Fibroblast of lung (primary cell): ENCODE data around the gene RABL2A. TPM values are rescaled to one million over a fixed set of nuclear protein-coding genes. Genes with fewer than 3 reads are reported as not detected.
A peak's percentile ranks its signal among the peaks of the same experiment; 100 is the strongest.
"Not testable (repeated sequence)": the region's sequence is repeated elsewhere in the genome, so short reads cannot be mapped to it uniquely, and the experiment has no call there.

Experiments
- DNase-seq, 2 donors: peaks; one replicate each; pipeline versions ENCODE4 v3.0.0 to v3.0.0-alpha.2; 2010; ENCODE audit warnings: low read depth in 2 of 2
- H2AFZ ChIP-seq: 2 replicates; pipeline ENCODE4 v1.5.1; 2012; ENCODE audit warnings: low read length, control low read depth, inconsistent platforms
- H3K27ac ChIP-seq: 2 replicates; pipeline ENCODE4 v1.5.1; 2011; ENCODE audit warnings: low read length, control low read depth; ENCODE audit not compliant: insufficient read depth
- H3K27me3 ChIP-seq: 2 replicates; pipeline ENCODE4 v1.5.1; 2011; ENCODE audit warnings: mild to moderate bottlenecking, low read length; ENCODE audit not compliant: control insufficient read depth, insufficient read depth
- H3K36me3 ChIP-seq: 2 replicates; pipeline ENCODE4 v1.5.1; 2011; ENCODE audit warnings: low read length; ENCODE audit not compliant: control insufficient read depth, insufficient read depth
- H3K4me1 ChIP-seq: 2 replicates; pipeline ENCODE4 v1.5.1; 2011; ENCODE audit warnings: low read length; ENCODE audit not compliant: control insufficient read depth, insufficient read depth; ENCODE audit errors: extremely low read depth
- H3K4me2 ChIP-seq: 2 replicates; pipeline ENCODE4 v1.5.1; 2011; ENCODE audit warnings: low read length, control low read depth; ENCODE audit not compliant: insufficient read depth; ENCODE audit errors: extremely low read depth
- H3K4me3 ChIP-seq, 4 experiments: fragments of 200-600 bp in 1 of 4; sonication (generic) in 1 of 4; replicated peaks in 1 of 4; 2 replicates each; pipeline ENCODE4 v1.5.1; 2011 to 2016; ENCODE audit warnings: low read length in 4 of 4, low read depth in 3 of 4, mild to moderate bottlenecking in 3 of 4, control low read depth in 2 of 4, inconsistent platforms in 1 of 4, mixed read lengths in 1 of 4; ENCODE audit not compliant: insufficient read depth in 1 of 4; ENCODE audit errors: control extremely low read depth in 1 of 4
- H3K79me2 ChIP-seq: 2 replicates; pipeline ENCODE4 v1.5.1; 2012; ENCODE audit warnings: mild to moderate bottlenecking, low read length, inconsistent platforms; ENCODE audit not compliant: control insufficient read depth, insufficient read depth
- H3K9ac ChIP-seq: 2 replicates; pipeline ENCODE4 v1.5.1; 2011; ENCODE audit warnings: mild to moderate bottlenecking, low read length, control low read depth; ENCODE audit not compliant: insufficient read depth
- H3K9me3 ChIP-seq: 2 replicates; pipeline ENCODE4 v1.5.1; 2012; ENCODE audit warnings: low read depth, low read length; ENCODE audit not compliant: control insufficient read depth, insufficient read depth
- H4K20me1 ChIP-seq: 2 replicates; pipeline ENCODE4 v1.5.1; 2011; ENCODE audit warnings: low read length; ENCODE audit not compliant: control insufficient read depth, insufficient read depth; ENCODE audit errors: extremely low read depth
- polyA plus RNA-seq, 2 donors: library from polyadenylated mRNA; depleted of rRNA in 1 of 2; stranded (reverse) in 1 of 2; unstranded in 1 of 2; fragments of >200 nt; gene quantifications; 2 replicates each; pipeline ENCODE4 v1.2.1, GENCODE V29; 2011 to 2012; ENCODE audit warnings: missing spikeins in 1 of 2
- total RNA-seq: library from RNA; depleted of rRNA; stranded (reverse); fragments of >200 nt; gene quantifications from 2 replicates; pipeline ENCODE4 v1.2.1, GENCODE V29; 2014
- TF ChIP-seq, protein P1 (sequence below), 2 donors: IDR thresholded peaks in 1 of 2; conservative IDR thresholded peaks in 1 of 2; 1 replicate in 1 of 2; 2 replicates in 1 of 2; pipeline ENCODE4 v1.5.1; 2011 to 2012; ENCODE audit warnings: low read length in 2 of 2, control low read depth in 1 of 2, inconsistent platforms in 1 of 2, low read depth in 1 of 2, mild to moderate bottlenecking in 1 of 2

Gene RABL2A
- total and polyA plus RNA-seq, 2 donors (not counting 1 experiment from before 2014, with no cell fraction given), result 7.4 to 11.7 TPM

GRCh38 chr2:113602869-113603466 is 24.1 kb upstream of the RABL2A start:
- H3K4me1 ChIP-seq, result no peaks in the 10 kb centered on the region
- H3K9me3 ChIP-seq, result no peaks in the 10 kb centered on the region
- TF ChIP-seq, protein P1, sequence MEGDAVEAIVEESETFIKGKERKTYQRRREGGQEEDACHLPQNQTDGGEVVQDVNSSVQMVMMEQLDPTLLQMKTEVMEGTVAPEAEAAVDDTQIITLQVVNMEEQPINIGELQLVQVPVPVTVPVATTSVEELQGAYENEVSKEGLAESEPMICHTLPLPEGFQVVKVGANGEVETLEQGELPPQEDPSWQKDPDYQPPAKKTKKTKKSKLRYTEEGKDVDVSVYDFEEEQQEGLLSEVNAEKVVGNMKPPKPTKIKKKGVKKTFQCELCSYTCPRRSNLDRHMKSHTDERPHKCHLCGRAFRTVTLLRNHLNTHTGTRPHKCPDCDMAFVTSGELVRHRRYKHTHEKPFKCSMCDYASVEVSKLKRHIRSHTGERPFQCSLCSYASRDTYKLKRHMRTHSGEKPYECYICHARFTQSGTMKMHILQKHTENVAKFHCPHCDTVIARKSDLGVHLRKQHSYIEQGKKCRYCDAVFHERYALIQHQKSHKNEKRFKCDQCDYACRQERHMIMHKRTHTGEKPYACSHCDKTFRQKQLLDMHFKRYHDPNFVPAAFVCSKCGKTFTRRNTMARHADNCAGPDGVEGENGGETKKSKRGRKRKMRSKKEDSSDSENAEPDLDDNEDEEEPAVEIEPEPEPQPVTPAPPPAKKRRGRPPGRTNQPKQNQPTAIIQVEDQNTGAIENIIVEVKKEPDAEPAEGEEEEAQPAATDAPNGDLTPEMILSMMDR (conservative IDR thresholded peaks at IDR 0.05 in 1 of 2, IDR thresholded peaks at IDR 0.05 in 1 of 2; ENCODE audit: low read depth in 1 of 2, low read length in 2 of 2), result no peak
- H3K27me3 ChIP-seq, result no peaks in the 10 kb centered on the region
- no peaks in the 10 kb centered on the region for H3K36me3 ChIP-seq
- no peak overlapping the region for H3K4me2 ChIP-seq
- no peaks in the 10 kb centered on the region for H3K79me2 ChIP-seq
- H3K9ac ChIP-seq, result peak overlapping the region; percentile 23
- H3K4me3 ChIP-seq, result peak overlapping the region in 3 of 4 experiments; percentile 45 to 71 (median 63)
- no peaks in the 10 kb centered on the region for H4K20me1 ChIP-seq
- H2AFZ ChIP-seq, result peak overlapping the region; percentile 64
- H3K27ac ChIP-seq, result no peak overlapping the region
- DNase-seq, result no peak

DNA sequence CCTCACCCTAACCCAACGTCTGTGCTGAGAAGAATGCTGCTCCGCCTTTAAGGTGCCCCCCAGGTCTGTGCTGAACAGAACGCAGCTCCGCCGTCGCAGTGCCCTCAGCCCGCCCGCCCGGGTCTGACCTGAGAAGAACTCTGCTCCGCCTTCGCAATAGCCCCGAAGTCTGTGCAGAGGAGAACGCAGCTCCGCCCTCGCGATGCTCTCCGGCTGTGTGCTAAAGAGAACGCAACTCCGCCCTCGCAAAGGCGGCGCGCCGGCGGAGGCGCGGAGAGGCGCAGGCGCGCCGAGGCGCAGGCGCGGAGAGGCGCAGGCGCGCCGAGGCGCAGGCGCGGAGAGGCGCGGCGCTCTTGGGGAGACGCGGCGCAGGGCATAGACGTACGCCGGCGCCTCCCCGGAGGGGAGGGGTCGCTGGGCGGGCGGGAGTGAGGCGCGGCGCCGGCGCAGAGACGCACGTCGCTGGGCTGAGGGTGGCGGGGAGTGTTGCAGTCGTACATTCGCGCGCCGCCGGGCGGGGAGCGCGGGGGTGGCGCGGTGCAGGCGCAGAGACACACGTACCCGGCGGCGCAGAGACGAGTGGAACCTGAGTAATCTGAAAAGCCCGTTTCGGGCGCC is 23.5 kb upstream of the RABL2A start:
- not testable (repeated sequence) for H3K27me3 ChIP-seq, H3K4me1 ChIP-seq, H3K79me2 ChIP-seq, H3K4me2 ChIP-seq, H3K9me3 ChIP-seq, H4K20me1 ChIP-seq, H3K36me3 ChIP-seq
- Histone ChIP-seq H2AFZ (peak overlapping the region; percentile 64), H3K27ac (peak overlapping the region; percentile 56), H3K4me3 (peak overlapping the region; percentile 36 to 71 (median 54)), H3K9ac (peak overlapping the region; percentile 23)
- DNase-seq, result peak; percentile 86 to 92

DNA sequence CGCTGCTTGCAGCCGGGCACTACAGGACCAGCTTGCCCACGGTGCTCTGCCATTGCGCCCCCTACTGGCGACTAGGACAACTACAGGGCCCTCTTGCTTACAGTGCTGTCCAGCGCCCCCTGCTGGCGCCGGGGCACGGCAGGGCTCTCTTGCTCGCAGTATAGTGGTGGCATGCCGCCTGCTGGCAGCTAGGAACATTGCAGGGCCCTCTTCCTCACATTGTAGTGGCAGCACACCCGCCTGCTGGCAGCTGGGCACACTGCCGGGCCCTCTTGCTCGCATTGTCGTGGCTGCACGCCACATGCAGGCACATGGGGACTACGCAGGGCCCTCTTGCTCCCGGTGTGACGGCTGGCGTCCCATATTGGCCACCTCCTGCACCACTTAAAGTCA is 23.0 kb upstream of the RABL2A start:
- not testable (repeated sequence) for H3K4me1 ChIP-seq, H2AFZ ChIP-seq, H3K9me3 ChIP-seq, H3K4me2 ChIP-seq, H3K36me3 ChIP-seq, H4K20me1 ChIP-seq, H3K9ac ChIP-seq, H3K79me2 ChIP-seq, H3K27me3 ChIP-seq
- peak; percentile 82 to 95 for DNase-seq
- Histone ChIP-seq H3K27ac (peak overlapping the region; percentile 56), H3K4me3 (peak overlapping the region; percentile 23 to 56 (median 38))
- TF ChIP-seq, protein P1 (conservative IDR thresholded peaks at IDR 0.05 in 1 of 2, IDR thresholded peaks at IDR 0.05 in 1 of 2; ENCODE audit: low read depth in 1 of 2, low read length in 2 of 2), result peak; percentile 85 to 93

DNA sequence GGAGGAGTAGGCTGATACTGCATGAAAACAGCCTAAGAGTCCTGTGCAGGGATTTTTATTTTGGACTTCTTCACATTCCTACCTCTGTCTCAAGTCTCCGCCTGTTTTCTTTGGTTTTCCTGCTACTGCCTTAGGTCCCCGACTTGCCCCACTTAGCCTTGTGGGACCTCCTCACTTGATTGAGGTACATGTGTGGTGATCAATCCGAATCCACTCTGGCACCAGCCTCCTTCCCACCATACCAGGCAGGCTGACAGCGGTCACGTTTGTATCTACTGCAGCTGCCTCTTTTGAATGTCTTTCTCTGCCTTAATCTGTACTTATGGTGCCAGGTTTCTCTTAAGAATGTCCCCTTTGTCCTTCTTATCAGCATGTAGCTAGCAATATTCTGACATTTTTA is 22.4 kb upstream of the RABL2A start:
- not testable (repeated sequence) for H3K4me3 ChIP-seq, H3K4me2 ChIP-seq, DNase-seq, H3K79me2 ChIP-seq, H2AFZ ChIP-seq, H3K9ac ChIP-seq, H4K20me1 ChIP-seq, H3K9me3 ChIP-seq, H3K27ac ChIP-seq, H3K27me3 ChIP-seq, H3K4me1 ChIP-seq, H3K36me3 ChIP-seq

- H2AFZ ChIP-seq, H3K36me3 ChIP-seq, H3K4me2 ChIP-seq, H3K4me3 ChIP-seq, H3K9ac ChIP-seq, H3K79me2 ChIP-seq, H3K27me3 ChIP-seq, DNase-seq, H4K20me1 ChIP-seq, H3K27ac ChIP-seq, H3K4me1 ChIP-seq, H3K9me3 ChIP-seq: not testable (repeated sequence)
Measured at GRCh38 chr2:113606036-113606435, 21.0 kb upstream of the RABL2A start.
